GM23248 (cell line): Measurements from ENCODE around the gene DGKG. TPM values are rescaled to one million over a fixed set of nuclear protein-coding genes. Genes with fewer than 3 reads are reported as not detected.

Experiments
- DNase-seq: peaks from one replicate; pipeline ENCODE4 v3.0.0-alpha.2; 2015
- H2AFZ ChIP-seq: fragments of 200-600 bp; sonication (generic); 2 replicates; pipeline ENCODE4 v1.6.1; 2016; ENCODE audit warnings: antibody characterized with exemption
- H3F3A ChIP-seq: fragments of 200-600 bp; sonication (generic); 2 replicates; pipeline ENCODE4 v1.6.1; 2016; ENCODE audit warnings: mild to moderate bottlenecking, antibody characterized with exemption, mixed run types; ENCODE audit not compliant: insufficient read depth
- H3K27ac ChIP-seq: fragments of 200-600 bp; sonication (generic); 2 replicates; pipeline ENCODE4 v1.5.1; 2016; ENCODE audit warnings: mild to moderate bottlenecking
- H3K27me3 ChIP-seq: fragments of 200-600 bp; sonication (generic); replicated peaks from 2 replicates; pipeline ENCODE4 v1.6.1; 2016; ENCODE audit warnings: mild to moderate bottlenecking; ENCODE audit not compliant: insufficient read depth
- H3K36me3 ChIP-seq: fragments of 200-600 bp; sonication (generic); 2 replicates; pipeline ENCODE4 v1.6.1; 2016; ENCODE audit warnings: low read depth, mild to moderate bottlenecking
- H3K4me1 ChIP-seq: fragments of 200-600 bp; sonication (generic); 2 replicates; pipeline ENCODE4 v1.6.1; 2016; ENCODE audit warnings: mild to moderate bottlenecking; ENCODE audit not compliant: insufficient read depth
- H3K4me2 ChIP-seq: fragments of 200-600 bp; sonication (generic); one replicate; pipeline ENCODE4 v1.6.1; 2016; ENCODE audit warnings: mild to moderate bottlenecking; ENCODE audit not compliant: unreplicated experiment
- H3K4me3 ChIP-seq: fragments of 200-600 bp; sonication (generic); 2 replicates; pipeline ENCODE4 v1.5.1; 2016; ENCODE audit warnings: mild to moderate bottlenecking
- H3K79me2 ChIP-seq: fragments of 200-600 bp; sonication (generic); 2 replicates; pipeline ENCODE4 v1.6.1; 2016; ENCODE audit warnings: mild to moderate bottlenecking; ENCODE audit not compliant: insufficient read depth
- H3K9ac ChIP-seq: fragments of 200-600 bp; sonication (generic); 2 replicates; pipeline ENCODE4 v1.6.1; 2016; ENCODE audit warnings: mild to moderate bottlenecking
- H3K9me2 ChIP-seq: fragments of 200-600 bp; sonication (generic); 2 replicates; pipeline ENCODE4 v1.6.1; 2016; ENCODE audit warnings: mixed run types, mild to moderate bottlenecking, moderate library complexity; ENCODE audit not compliant: insufficient read depth
- H3K9me3 ChIP-seq: fragments of 200-600 bp; sonication (generic); one replicate; pipeline ENCODE4 v1.6.1; 2017; ENCODE audit warnings: low read depth
- H4K20me1 ChIP-seq: fragments of 200-600 bp; sonication (generic); 2 replicates; pipeline ENCODE4 v1.6.0; 2016; ENCODE audit not compliant: insufficient read depth
- EZH2 ChIP-seq: fragments of 200-600 bp; sonication (generic); IDR thresholded peaks from 2 replicates; pipeline ENCODE4 v1.6.1; 2018; ENCODE audit warnings: antibody characterized with exemption, mild to moderate bottlenecking; ENCODE audit not compliant: insufficient read depth, poor library complexity, severe bottlenecking
- EZH2phosphoT487 ChIP-seq: fragments of 200-600 bp; sonication (generic); IDR thresholded peaks from 2 replicates; pipeline ENCODE4 v1.6.1; 2018; ENCODE audit warnings: antibody characterized with exemption, moderate library complexity, mild to moderate bottlenecking, low read depth; ENCODE audit not compliant: insufficient read depth
- WGBS, 2 experiments: methylation state at CpG; one replicate each; pipeline ENCODE4 v1.1.6; 2015 to 2017; ENCODE audit warnings: low lambda C conversion rate in 2 of 2, low coverage in 1 of 2; ENCODE audit errors: missing lambda C conversion rate in 2 of 2; 5-methylcytosine and 5-hydroxymethylcytosine counted together
- in situ Hi-C: fragments of 300-500 bp; cut with MboI; formaldehyde crosslinking; loops from 2 replicates; pipeline ENCODE4 v1.15.0; 2020
- polyA plus RNA-seq: library from polyadenylated mRNA; unstranded; fragments of >200 nt; fragmentation: Nextera tagmentation; extraction: Ambion mirVana; gene quantifications from 2 replicates; pipeline ENCODE4 v1.2.1, GENCODE V29; 2016
- total RNA-seq: library from RNA; depleted of rRNA; stranded (reverse); fragments of >200 nt; shearing (Covaris generic); gene quantifications from 2 replicates; pipeline ENCODE4 v1.2.3, GENCODE V29; 2014

DGKG gene
- total and polyA plus RNA-seq, 2 experiments from 2014 or later, result not detected

DNA sequence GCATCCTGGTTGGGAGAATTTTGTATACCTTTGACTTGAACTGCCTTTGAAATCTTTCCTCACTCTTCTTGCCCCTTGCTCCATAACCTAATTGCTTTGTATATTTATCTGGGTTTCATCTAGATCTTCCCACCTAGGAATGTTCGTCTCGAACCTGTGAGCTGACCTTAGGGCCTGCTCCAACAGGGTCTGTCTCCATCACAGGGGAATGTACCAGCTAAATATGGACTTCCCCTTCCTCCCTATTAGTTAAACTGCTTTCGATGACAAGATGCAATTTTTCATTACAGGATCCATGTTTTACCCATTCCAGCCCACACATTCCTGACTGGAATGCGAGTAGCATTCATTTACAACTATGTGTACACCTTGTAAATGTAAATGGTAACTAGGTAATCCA, 242.5 kb downstream of the DGKG start:
- Histone ChIP-seq H3K36me3 (no peaks in the 10 kb centered on the region), H3K9me2 (no peaks in the 10 kb centered on the region), H3K9me3 (no peaks in the 10 kb centered on the region), H3K79me2 (no peaks in the 10 kb centered on the region), H3K27me3 (peaks cover 56% of the 10 kb centered on the region), H2AFZ (no peak overlapping the region), H4K20me1 (no peaks in the 10 kb centered on the region), H3K4me1 (no peaks in the 10 kb centered on the region), H3K27ac (no peak overlapping the region), H3K4me2 (no peak overlapping the region), H3F3A (no peaks in the 10 kb centered on the region), H3K4me3 (no peak overlapping the region), H3K9ac (no peak overlapping the region)
- no peak for DNase-seq
- no peak for TF ChIP-seq EZH2
- no peak for TF ChIP-seq EZH2phosphoT487
- in situ Hi-C loops, result no loop called here
- 37 to 40% methylated on average over 4 of the region's 4 CpGs for WGBS, 2 experiments

DNA sequence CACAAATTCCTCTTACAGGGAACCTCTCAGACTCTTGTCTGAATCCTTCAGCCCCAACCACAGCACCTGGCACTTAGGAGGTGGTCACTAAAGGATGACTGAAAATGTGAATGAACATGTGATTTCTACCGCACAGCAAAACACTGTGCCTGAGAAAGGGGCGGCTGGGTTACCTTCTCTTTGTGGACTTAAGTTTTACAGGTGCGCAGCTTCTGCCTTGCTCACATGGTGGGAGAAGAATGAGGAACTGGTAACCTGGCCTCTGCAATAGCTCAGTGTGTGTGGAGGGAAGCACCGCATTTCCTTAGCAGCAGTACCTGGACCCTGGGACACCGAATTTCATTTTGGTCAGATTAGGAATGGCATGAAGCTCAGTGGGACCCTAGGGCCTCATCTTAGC, 243.3 kb downstream of the DGKG start:
- Histone ChIP-seq H3K9me2 (no peaks in the 10 kb centered on the region), H4K20me1 (no peaks in the 10 kb centered on the region), H3K9me3 (no peaks in the 10 kb centered on the region), H3F3A (no peaks in the 10 kb centered on the region), H3K4me2 (no peak overlapping the region), H3K36me3 (no peaks in the 10 kb centered on the region), H2AFZ (no peak overlapping the region), H3K79me2 (no peaks in the 10 kb centered on the region), H3K27me3 (peaks cover 64% of the 10 kb centered on the region), H3K27ac (no peak overlapping the region), H3K4me3 (no peak overlapping the region), H3K9ac (no peak overlapping the region), H3K4me1 (no peaks in the 10 kb centered on the region)
- 67 to 79% methylated on average over 5 of the region's 5 CpGs for WGBS, 2 experiments
- in situ Hi-C loops, result no loop called here
- DNase-seq, result no peak
- TF ChIP-seq EZH2phosphoT487 (no peak), EZH2 (no peak)

DNA sequence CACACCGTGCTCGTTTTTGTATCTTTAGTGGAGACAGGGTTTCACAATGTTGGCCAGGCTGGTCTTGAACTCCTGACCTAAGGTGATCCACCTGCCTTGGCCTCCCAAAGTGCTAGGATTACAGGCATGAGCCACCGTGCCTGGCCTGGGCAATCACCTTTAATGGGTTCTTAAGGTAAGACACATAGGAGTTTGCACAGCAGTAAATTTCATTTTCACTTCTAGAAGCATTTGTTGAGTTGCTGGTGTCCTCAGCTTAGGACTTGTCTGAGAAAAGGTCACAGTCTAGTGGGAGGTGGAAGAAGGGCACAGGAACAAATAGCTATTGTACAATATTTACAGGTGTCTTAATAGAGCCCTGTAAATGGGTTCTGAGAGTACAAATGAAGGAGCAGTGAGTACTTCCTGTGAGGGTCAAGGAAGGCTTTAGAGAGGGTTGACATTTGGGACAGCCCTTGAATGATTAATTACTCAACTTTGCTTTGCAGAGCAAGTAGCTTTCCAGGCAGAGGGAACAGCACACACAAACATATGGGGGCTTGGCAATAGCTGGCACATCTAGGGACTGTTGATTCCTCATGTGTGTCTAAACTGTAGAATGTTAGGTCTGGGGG, 244.4 kb downstream of the DGKG start:
- in situ Hi-C loops, result no loop called here
- Histone ChIP-seq H3K4me3 (no peak overlapping the region), H3K9me2 (no peaks in the 10 kb centered on the region), H3K27me3 (peaks cover 59% of the 10 kb centered on the region), H3K27ac (no peak overlapping the region), H2AFZ (no peak overlapping the region), H3K9ac (no peak overlapping the region), H3F3A (no peaks in the 10 kb centered on the region), H3K9me3 (no peaks in the 10 kb centered on the region), H3K36me3 (no peaks in the 10 kb centered on the region), H3K4me2 (no peak overlapping the region), H3K4me1 (no peaks in the 10 kb centered on the region), H3K79me2 (no peaks in the 10 kb centered on the region), H4K20me1 (no peaks in the 10 kb centered on the region)
- DNase-seq, result no peak
- TF ChIP-seq EZH2phosphoT487 (no peak), EZH2 (no peak)
- 42 to 45% methylated on average over 3 of the region's 3 CpGs for WGBS, 2 experiments

GRCh38 chr3:186115239-186115996, 246.6 kb downstream of the DGKG start:
- peaks cover 53% of the 10 kb centered on the region for H3K27me3 ChIP-seq
- no peak for DNase-seq
- no peak overlapping the region for H2AFZ ChIP-seq
- TF ChIP-seq EZH2 (no peak), EZH2phosphoT487 (no peak)
- H3K36me3 ChIP-seq, result no peaks in the 10 kb centered on the region
- H3K79me2 ChIP-seq, result no peaks in the 10 kb centered on the region
- no peak overlapping the region for H3K4me2 ChIP-seq
- WGBS, 2 experiments, result 76 to 79% methylated on average over 15 of the region's 15 CpGs
- no peaks in the 10 kb centered on the region for H4K20me1 ChIP-seq
- H3K9me2 ChIP-seq, result no peaks in the 10 kb centered on the region
- no peak overlapping the region for H3K4me3 ChIP-seq
- no peak overlapping the region for H3K9ac ChIP-seq
- no peaks in the 10 kb centered on the region for H3K9me3 ChIP-seq
- no peak overlapping the region for H3K27ac ChIP-seq
- peaks cover 3% of the 10 kb centered on the region for H3K4me1 ChIP-seq
- in situ Hi-C loops, result no loop called here
- H3F3A ChIP-seq, result 0 out of 2 replicates have a peak, but pooled peaks cover 3% of the 10 kb centered on the region
